HEK293 (cell line): ENCODE data around the gene PDGFA.

ENCODE experiments used
- GLI4 ChIP-seq: fragments of 450-650 bp; formaldehyde crosslinking; IDR thresholded peaks from 2 replicates; pipeline ENCODE4 v1.5.1; 2016; ENCODE audit warnings: missing biosample characterization, missing genetic modification characterization
- PRDM10 ChIP-seq: fragments of 450-650 bp; formaldehyde crosslinking; IDR thresholded peaks from 2 replicates; pipeline ENCODE4 v1.5.1; 2016; ENCODE audit warnings: missing biosample characterization, missing genetic modification characterization
- SP3 ChIP-seq: fragments of 450-650 bp; formaldehyde crosslinking; IDR thresholded peaks from 2 replicates; pipeline ENCODE4 v1.5.1; 2016; ENCODE audit warnings: missing biosample characterization, missing genetic modification characterization
- TRIM28 ChIP-seq: IDR thresholded peaks from 2 replicates; pipeline ENCODE4 v1.6.1; 2011; ENCODE audit warnings: low read length, control low read depth, borderline replicate concordance
- YY1 ChIP-seq: fragments of 450-650 bp; formaldehyde crosslinking; IDR thresholded peaks from 2 replicates; pipeline ENCODE4 v1.5.1; 2018; ENCODE audit warnings: missing biosample characterization, missing genetic modification characterization
- ZBTB21 ChIP-seq: fragments of 450-650 bp; formaldehyde crosslinking; IDR thresholded peaks from 2 replicates; pipeline ENCODE4 v1.5.1; 2017; ENCODE audit warnings: missing biosample characterization, missing genetic modification characterization
- ZBTB26 ChIP-seq: fragments of 450-650 bp; formaldehyde crosslinking; optimal IDR thresholded peaks from 2 replicates; pipeline ENCODE3; 2016; ENCODE audit warnings: missing biosample characterization, mild to moderate bottlenecking, missing genetic modification characterization
- ZNF184 ChIP-seq: fragments of 450-650 bp; IDR thresholded peaks from 2 replicates; pipeline ENCODE4 v1.5.1; 2018; ENCODE audit warnings: missing biosample characterization, mild to moderate bottlenecking, missing genetic modification characterization
- ZNF274 ChIP-seq, 2 experiments: fragments of 200-500 bp in 1 of 2; fragments of 450-650 bp in 1 of 2; sonication (Bioruptor generic) in 1 of 2; formaldehyde crosslinking in 1 of 2; IDR thresholded peaks; 2 replicates each; pipeline versions ENCODE4 v1.5.1 to v1.6.1; 2014 to 2016; ENCODE audit warnings: borderline replicate concordance in 1 of 2, inconsistent platforms in 1 of 2, low read length in 1 of 2, missing biosample characterization in 1 of 2, missing genetic modification characterization in 1 of 2
- ZNF624 ChIP-seq: fragments of 450-650 bp; formaldehyde crosslinking; IDR thresholded peaks from 2 replicates; pipeline ENCODE4 v1.5.1; 2017; ENCODE audit warnings: missing biosample characterization, missing genetic modification characterization
- TF ChIP-seq, protein P1 (sequence below): fragments of 450-650 bp; formaldehyde crosslinking; IDR thresholded peaks from 2 replicates; pipeline ENCODE4 v1.5.1; 2016; ENCODE audit warnings: missing biosample characterization, missing genetic modification characterization

GRCh38 chr7:497946-498655, 21.5 kb downstream of the PDGFA start:
- TF ChIP-seq, protein P1, sequence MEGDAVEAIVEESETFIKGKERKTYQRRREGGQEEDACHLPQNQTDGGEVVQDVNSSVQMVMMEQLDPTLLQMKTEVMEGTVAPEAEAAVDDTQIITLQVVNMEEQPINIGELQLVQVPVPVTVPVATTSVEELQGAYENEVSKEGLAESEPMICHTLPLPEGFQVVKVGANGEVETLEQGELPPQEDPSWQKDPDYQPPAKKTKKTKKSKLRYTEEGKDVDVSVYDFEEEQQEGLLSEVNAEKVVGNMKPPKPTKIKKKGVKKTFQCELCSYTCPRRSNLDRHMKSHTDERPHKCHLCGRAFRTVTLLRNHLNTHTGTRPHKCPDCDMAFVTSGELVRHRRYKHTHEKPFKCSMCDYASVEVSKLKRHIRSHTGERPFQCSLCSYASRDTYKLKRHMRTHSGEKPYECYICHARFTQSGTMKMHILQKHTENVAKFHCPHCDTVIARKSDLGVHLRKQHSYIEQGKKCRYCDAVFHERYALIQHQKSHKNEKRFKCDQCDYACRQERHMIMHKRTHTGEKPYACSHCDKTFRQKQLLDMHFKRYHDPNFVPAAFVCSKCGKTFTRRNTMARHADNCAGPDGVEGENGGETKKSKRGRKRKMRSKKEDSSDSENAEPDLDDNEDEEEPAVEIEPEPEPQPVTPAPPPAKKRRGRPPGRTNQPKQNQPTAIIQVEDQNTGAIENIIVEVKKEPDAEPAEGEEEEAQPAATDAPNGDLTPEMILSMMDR (tag by site-specific recombination), result no peak
- TF ChIP-seq ZNF624 (tag by site-specific recombination) (no peak), ZNF184 (no peak), GLI4 (tag by site-specific recombination) (no peak), SP3 (tag by site-specific recombination) (no peak), PRDM10 (tag by site-specific recombination) (no peak), YY1 (tag by site-specific recombination) (no peak), TRIM28 (no peak), ZBTB26 (tag by site-specific recombination) (no peak), ZBTB21 (tag by site-specific recombination) (no peak), ZNF274 (IDR thresholded peaks at IDR 0.05; ENCODE audit: low read length) (no peak), ZNF274 (tag by site-specific recombination; IDR thresholded peaks at IDR 0.05; ENCODE audit: borderline replicate concordance) (no peak)
